ENCODE data around the gene CHIT1. TPM values are rescaled to one million over a fixed set of nuclear protein-coding genes. Genes with fewer than 3 reads are reported as not detected.
"Not testable (repeated sequence)": the region's sequence is repeated elsewhere in the genome, so short reads cannot be mapped to it uniquely, and the experiment has no call there.

CHIT1 gene
- total and polyA plus RNA-seq, 2 of the 8 experiments (the other 6 are each of a cell fraction or from before 2014, with no cell fraction given): not detected

DNA sequence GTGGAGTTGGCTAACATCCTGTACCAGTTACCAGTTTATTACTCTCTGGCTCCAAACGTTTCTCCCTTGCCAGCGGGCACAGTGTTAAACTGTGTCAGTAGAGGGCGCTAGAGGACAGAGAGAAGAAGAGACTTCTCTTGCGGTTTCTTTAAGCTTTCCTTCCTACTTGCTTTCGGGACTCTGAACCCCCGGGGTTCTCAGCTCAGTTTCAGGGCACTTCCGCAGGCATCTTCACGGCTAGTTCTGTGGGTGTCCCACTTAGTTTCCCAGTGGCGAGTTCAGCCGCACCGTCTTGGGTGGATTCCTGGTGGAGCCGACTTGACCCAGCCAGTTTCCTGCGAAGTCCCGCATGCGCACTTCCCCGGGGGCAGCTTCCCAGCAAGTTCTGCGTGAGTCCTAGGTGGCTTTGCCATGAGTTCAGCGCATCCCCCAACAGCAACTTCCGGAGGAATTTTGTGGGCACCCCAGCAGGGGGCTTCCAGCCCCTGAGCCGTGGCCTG, 37.9 kb upstream of the CHIT1 start (continued):
- peak; percentile 92 for TF ChIP-seq KDM4A (IDR thresholded peaks at IDR 0.05; ENCODE audit: low read depth, low read length, severe bottlenecking)

DNA sequence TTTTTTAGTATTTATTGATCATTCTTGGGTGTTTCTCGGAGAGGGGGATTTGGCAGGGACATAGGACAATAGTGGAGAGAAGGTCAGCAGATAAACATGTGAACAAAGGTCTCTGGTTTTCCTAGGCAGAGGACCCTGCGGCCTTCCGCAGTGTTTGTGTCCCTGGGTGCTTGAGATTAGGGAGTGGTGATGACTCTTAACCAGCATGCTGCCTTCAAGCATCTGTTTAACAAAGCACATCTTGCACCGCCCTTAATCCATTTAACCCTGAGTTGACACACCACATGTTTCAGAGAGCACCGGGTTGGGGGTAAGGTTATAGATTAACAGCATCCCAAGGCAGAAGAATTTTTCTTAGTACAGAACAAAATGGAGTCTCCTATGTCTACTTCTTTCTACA, 36.7 kb upstream of the CHIT1 start:
- not testable (repeated sequence) for DNase-seq (ENCODE audit: low read depth in 1 of 2, low spot score in 2 of 2); H3K79me2 ChIP-seq (ENCODE audit: control insufficient read depth in 1 of 2, insufficient read depth in 2 of 2, low read length in 2 of 2); H2BK120ac ChIP-seq (replicated peaks; ENCODE audit: low read depth, low read length); H2AK5ac ChIP-seq (ENCODE audit: low read depth, low read length); H4K8ac ChIP-seq (ENCODE audit: extremely low read depth, insufficient read depth, low read length); H3K4me1 ChIP-seq (replicated peaks in 1 of 4; ENCODE audit: control insufficient read depth in 3 of 4, insufficient read depth in 4 of 4, low read length in 3 of 4); H4K5ac ChIP-seq (ENCODE audit: insufficient read length, low read depth, low read length); H2BK12ac ChIP-seq (ENCODE audit: low read depth, low read length); H3K4ac ChIP-seq (replicated peaks; ENCODE audit: insufficient read length, low read depth, low read length); H3K56ac ChIP-seq (replicated peaks; ENCODE audit: insufficient read length, low read depth, low read length); H2AFZ ChIP-seq (ENCODE audit: low read length); H4K91ac ChIP-seq (replicated peaks; ENCODE audit: insufficient read length, low read length); H3K18ac ChIP-seq (ENCODE audit: extremely low read depth, low read length); H2BK15ac ChIP-seq (ENCODE audit: low read length); H2BK20ac ChIP-seq (ENCODE audit: low read length); H3K14ac ChIP-seq (ENCODE audit: insufficient read length); H2BK5ac ChIP-seq (ENCODE audit: low read depth, low read length); H3K79me1 ChIP-seq (ENCODE audit: low read depth, low read length); H3K4me2 ChIP-seq (ENCODE audit: insufficient read depth in 1 of 2, low read depth in 2 of 2, low read length in 2 of 2); H3K9me3 ChIP-seq (ENCODE audit: insufficient read depth in 2 of 2, low read depth in 1 of 2, low read length in 1 of 2); H3K4me3 ChIP-seq (ENCODE audit: extremely low read depth in 1 of 4, insufficient read depth in 2 of 4, low read depth in 3 of 4, low read length in 4 of 4); H3K27me3 ChIP-seq (replicated peaks in 1 of 4; ENCODE audit: control insufficient read depth in 3 of 4, extremely low read depth in 1 of 4, insufficient read depth in 3 of 4, low read length in 3 of 4); FAIRE-seq; H3K27ac ChIP-seq (ENCODE audit: low read depth, low read length); H4K20me1 ChIP-seq (replicated peaks in 1 of 2; ENCODE audit: control insufficient read depth in 1 of 2, insufficient read depth in 2 of 2, low read length in 2 of 2); H3K36me3 ChIP-seq (ENCODE audit: control insufficient read depth in 2 of 4, insufficient read depth in 4 of 4, low read length in 3 of 4); H3K9ac ChIP-seq (replicated peaks in 1 of 4; ENCODE audit: extremely low read depth in 1 of 4, low read depth in 3 of 4, low read length in 3 of 4); H3K23me2 ChIP-seq (ENCODE audit: low read depth, low read length); H3K23ac ChIP-seq (ENCODE audit: insufficient read length)
- WGBS, 2 experiments (ENCODE audit: extremely low coverage in 1 of 2, insufficient coverage in 1 of 2, insufficient read length in 1 of 2, insufficient replicate concordance in 2 of 2, low coverage in 1 of 2, low lambda C conversion rate in 2 of 2, missing lambda C conversion rate in 1 of 2): 90% methylated on average over 5 of the region's 5 CpGs; no CpG with 5 or more reads in 1 of the 2 experiments
- ChIA-PET CTCF (ENCODE audit: partially characterized antibody) (interaction anchor here (0.6 to 39.0 kb wide), 15 partner anchors 12 to 385 kb away, joined by 3 to 785 read pairs (median 21); partner anchors contain the start of gene ADORA1), POLR2A (ENCODE audit: partially characterized antibody) (interaction anchor here (0.6 kb wide), 1 partner anchor 21 kb away, joined by 3 read pairs; no protein-coding TSS in a partner anchor)

Measured in H1 (cell line).